Stimulated activated CD8-positive, alpha-beta memory T cell treated with anti-CD3 and anti-CD28 coated beads, Interleukin-15, amount 100 ng/mL, for 4 hours (primary cell): Measurements from ENCODE around the gene SIGLEC12.
A peak's percentile ranks its signal among the peaks of the same experiment; 100 is the strongest.
"Not testable (repeated sequence)": the region's sequence is repeated elsewhere in the genome, so short reads cannot be mapped to it uniquely, and the experiment has no call there.

Experiments
- DNase-seq, 2 donors: peaks; one replicate each; pipeline ENCODE4 v3.0.0-alpha.2; 2020; ENCODE audit warnings: low read depth in 2 of 2

SIGLEC12 gene

DNA sequence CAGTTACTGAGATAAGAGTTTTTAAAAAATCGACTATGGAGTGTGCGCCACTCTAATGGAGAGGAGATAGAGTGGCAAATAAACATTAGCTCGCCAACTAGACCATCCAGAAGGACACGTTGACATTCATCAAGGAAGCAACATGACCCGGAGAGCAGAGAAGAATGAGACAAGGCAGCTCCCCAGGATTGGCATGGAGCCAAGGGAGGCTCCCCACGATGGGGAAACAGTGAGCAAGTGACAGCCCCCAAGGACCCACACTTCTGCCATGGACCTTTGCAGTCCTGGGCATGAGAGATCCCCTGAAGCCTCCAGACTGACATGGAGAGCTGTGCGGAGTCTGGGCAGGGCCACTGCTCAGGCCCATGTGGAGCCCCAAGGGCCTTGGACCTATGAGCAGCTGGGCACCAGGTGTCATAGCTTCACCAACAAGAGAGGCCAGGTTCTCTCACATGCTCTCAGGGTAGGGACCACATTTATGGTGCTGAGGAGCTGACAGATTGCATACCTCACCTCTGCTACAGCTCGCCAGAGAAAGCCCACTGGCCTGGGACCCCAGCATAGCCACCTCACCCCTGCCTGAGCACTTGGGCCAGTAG lies 23.2 kb upstream of the SIGLEC12 start:
- DNase-seq: no peak

DNA sequence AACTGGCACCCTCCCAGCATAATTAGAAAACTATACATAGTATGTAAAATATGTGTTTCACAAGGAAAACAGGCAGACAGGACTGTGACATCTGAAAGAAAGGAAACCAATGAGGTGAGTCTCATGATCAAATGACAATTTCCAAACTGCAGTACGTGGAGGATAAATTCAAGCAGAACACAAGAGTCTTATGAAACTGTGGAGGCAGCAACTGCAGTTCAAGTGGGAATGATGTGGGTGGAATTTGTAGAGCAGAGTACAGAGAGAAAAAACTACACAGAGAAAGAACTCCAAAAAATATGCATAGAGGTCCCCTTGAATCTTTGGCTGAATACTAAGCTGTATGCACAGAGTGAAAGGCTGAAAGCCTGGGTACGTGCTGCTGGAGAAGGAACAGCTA lies 20.2 kb upstream of the SIGLEC12 start:
- DNase-seq: no peak

DNA sequence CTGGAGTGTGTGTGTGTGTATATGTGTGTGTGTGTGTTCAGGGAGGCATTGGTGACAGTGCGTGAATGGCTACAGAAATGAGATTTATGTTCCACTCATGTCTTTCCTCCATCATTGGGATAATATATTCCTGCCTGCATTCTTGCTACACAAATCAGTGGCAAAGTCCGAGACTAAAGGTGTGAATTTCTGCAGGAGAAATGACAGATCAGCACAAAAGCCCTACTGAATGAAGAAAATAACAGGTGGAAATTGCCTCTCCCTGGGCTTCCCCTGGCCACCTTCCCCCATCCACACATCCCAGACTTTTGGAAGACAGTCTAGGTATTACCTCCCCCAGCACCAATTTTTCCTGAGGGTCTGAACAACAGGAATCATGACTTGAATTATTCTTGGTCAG lies 19.8 kb upstream of the SIGLEC12 start:
- DNase-seq: no peak

DNA sequence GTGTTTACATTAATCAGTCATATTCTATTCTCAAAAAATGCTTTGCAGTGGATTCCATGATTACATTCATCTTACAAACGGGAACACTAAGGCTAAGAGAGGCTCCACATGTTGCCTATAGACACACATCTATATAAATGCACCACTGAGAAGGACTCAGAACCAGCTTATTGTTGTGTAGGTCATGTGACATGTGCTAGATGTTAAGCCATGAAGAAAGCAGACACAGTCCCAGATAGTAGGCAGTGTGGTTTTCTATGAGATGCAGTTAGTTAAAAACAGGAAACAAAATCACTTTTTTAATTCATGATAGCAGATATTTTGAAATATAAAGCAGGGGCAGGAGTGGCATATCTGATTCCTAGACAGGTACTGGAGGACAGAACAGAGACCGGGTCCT lies 19.1 kb upstream of the SIGLEC12 start:
- DNase-seq: no peak

DNA sequence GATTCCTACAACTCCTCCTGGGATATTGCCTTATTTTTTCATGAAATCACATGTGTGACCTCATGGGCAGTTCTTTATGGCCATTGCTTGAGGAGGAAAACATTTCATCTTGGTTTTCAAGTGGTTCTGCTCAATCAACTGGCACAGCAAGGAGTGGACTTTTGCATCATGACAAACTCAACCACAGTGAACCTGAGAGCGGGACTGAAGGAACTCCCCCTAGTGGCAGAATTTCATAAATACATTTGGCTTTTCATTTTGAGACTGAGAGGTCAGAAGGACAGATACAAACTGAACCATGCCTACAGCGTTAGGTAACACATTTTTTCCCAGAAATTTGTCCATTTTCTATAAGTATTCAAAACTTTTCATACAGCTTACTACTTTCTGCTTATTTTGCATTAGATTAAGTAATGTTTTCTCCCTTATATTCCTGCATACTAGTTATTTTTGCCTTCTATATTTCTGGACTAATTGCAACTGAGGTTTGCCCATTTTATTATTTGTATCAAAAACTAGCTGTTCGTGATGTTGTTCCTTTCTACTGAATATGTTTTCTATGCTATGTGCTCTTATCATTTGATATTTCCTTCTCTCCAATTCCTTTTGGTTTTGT lies 13.4 kb upstream of the SIGLEC12 start:
- no peak for DNase-seq

DNA sequence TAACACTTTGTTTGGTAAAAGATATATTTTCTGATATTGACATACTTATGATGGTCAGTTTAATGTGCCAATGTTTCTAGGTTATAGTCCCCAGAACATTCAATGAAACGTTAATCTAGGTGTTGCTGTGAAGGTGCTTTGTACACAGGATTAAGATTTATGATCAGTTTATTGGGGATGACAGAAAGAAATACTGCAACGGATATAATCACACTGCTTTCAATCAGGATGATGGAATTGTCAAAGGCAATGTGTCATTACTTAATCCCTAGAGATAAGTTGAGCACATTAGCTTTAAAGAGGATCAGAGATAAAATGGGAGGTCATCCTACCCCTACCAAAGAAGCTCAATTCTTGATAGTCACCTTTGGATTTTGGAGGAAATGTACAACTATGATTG lies 12.4 kb upstream of the SIGLEC12 start:
- no peak for DNase-seq

DNA sequence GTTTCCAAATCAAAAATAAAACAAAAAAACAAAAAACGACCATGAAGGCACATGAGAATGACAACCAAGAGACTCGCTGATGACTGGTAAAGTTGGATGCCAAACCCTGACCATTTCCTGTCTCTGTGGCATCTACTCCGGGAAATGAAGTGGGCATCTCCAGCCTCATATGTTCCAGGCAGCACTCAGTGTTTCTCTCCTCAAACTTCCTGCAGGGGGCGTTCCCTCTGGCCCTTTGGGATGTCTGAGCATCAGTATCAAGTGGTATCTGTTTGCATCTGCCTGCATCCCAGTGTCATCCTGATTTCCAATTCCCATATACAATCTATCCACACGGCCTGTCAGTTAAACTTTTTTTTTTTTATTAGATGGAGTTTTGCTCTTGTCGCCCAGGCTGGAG lies 9.8 kb upstream of the SIGLEC12 start:
- DNase-seq: no peak

DNA sequence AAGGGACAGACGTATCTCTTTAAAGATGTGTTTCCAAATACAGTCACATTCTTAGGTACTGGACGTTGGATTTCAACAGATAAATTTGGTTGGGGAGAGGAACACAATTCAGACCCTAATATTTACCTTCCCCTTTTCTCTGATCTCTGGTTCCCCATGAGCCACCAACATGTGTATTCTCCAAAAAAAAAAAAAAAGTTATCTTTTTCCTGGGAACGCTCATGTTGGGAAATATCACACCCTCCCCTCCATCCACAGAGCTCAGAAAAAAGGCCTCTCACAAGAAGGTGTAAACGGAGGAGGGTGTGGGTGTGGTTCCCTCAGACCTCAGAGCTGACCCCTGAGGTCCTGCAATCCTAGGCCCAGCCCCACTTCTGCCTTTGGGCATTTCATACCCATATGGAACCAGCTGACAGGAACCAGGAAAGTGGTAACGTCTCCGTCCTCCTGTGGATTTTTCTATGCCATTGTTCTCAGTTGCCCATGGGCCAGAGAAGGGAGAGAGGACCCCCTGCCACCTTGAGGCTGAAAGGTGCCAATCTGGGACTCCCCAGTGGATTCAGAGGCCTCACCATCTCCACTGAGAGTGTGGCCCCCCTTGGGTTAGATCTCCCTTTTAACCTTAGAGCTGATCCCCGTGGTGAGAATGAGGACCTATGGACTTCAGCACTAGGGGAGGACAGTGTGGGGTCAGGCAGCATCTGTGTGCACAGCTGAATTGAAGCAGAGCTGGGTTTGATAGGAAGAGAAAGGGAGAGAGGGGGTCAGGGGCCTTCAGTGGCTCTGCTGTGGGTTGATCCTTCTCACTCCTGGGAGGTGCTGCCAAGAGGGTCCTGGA lies 8.4 kb upstream of the SIGLEC12 start:
- no peak for DNase-seq

DNA sequence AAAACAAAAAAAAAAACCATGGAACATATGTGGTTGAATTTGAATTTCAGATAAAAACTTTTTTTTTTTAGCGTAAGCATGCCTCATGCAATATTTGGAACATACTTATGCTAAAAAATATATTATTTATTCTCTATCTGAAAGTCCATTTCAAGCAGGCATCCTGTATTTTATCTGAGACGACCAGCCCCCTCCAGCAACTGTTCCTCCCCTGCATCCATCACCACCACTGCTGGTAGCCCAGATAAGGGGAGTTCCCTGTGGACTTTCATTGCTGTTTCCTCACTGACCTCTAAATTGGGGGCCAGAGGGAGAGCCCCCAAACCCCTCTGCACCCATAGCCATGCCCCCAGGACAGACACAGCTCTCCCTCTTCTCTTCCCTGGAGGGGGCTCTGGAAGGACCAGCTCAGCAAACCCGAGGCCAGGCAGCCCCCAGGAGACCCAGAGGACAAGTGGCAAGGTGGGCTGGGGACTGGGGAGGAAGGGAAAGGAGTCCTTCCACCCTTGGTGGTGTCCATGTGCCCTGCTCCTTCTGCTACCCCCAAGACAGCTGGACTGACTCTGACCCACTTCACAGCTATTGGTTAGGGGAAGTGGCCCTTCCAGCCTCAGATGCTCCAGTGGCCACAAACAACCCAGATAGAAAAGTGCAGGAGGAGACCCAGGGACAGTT lies 6.6 kb upstream of the SIGLEC12 start:
- no peak for DNase-seq

DNA sequence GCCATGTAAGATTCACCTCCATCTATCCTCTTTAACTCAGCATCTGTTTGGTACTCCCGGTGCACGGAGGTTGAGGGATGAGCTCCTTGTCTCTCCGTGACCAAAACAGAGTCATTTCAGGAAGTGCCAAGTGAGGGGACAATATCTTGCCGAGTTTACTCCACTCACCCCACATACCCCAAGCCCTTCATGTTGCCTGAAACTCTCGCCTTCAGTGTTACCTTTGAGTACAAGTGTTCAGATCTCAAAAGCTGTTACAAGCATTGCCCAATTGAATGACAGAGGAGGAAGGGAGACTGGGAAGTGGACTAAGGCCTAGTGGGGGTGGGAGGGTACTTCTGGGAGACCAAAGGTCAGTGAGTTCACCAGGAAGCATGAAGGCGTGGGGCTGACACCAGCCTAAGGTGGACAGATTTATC lies 6.0 kb upstream of the SIGLEC12 start:
- DNase-seq: no peak

DNA sequence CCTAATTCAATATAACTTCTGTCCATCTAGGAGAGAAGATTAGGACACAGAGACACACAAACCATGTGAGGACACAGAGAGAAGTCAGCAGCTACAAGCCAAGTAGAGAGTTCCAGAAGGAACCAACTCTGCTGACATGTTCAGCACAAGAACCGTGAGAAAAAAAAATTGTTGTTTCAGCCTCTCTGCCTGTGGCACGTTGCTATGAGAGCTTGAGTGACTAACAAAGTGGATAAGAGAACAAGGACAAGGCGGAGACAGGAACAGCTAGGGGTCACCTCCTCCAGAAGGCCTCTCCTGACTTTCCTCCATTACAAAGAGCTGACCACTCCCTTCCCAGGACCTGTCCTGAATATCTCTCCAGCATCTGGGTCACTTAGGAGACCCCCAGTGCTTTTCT lies 5.6 kb upstream of the SIGLEC12 start:
- no peak for DNase-seq

DNA sequence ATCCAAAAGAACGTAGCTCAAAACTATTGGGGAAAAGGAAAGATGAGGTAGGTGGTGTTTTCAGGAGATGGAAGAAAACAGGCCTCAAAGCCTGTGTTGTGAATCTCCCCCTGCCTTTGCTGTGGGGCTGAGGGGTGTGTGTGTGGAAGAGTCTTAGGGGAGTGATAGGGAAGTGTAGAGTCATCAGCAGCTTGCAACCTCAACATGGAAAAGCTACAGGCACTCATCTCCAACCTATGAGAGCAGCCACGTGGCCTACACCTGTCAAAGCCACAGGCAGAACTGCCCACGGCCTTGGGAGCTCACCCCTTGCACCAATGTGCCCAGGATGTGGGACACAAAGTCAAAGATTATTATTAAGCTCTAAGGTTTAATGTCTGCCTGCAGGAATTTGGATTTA lies 4.3 kb upstream of the SIGLEC12 start:
- no peak for DNase-seq

DNA sequence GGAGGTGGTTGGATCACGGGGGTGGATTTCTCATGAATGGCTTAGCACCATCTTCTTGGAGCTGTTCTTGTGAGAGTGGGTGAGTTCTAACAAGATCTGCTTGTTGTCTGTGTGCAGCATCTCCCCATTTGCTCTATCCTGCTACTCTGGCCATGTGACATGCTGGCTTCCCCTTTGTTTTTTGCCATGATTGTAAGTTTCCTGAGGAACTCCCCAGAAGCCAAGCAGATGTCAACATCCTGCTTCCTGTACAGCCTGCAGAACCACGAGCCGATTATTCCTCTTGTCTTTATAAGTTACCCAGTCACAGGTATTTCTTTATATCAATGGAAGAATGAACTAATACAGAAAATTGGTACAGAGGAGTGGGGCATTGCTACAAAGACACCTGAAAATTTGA lies 2.3 kb upstream of the SIGLEC12 start:
- no peak for DNase-seq

DNA sequence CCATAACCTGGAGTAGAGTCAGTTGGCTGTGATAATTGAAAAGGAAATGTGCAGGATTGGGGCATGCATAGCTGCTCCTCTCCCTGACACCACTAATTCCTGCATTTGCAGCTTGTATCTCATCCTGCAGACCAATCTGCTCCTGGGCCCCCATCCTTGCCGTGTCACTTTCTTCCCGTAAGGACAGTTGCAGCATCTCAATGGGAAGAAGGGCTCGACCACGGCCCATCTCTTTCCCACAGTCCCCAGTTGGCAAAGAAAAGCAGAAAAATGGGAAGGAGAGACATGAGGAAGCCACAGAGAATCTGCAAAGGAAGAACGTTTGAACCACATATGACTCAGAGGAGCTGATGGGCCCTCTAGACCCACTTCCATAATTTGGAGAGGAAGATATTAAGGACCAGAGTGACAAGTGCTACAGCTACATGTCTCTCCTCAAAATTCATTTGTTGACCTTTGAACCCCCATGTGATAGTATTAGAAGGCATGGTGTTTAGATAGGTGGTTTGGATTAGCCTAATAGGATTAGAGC lies 1.8 kb upstream of the SIGLEC12 start:
- DNase-seq: no peak

DNA sequence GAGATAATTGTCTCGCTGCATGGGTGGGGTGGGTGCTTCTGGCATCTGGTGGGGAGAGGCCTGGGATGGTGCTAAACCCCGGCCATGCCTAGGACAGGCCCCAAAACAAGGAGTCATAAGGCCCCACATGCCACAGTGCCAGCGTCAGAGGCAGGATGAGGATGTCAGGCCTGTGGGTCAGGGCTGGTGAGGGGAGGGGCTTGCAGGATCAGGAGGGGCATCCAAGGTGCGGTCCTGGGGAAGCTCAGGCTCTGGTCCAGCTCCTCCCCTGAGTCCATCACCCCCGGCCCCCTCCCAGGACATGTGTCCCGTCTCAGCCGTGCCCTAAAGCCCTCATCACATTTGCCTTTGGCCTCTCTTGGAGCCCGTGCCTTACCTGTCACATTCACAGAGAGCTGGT lies 669 bp downstream of the SIGLEC12 start:
- DNase-seq: not testable (repeated sequence)

DNA sequence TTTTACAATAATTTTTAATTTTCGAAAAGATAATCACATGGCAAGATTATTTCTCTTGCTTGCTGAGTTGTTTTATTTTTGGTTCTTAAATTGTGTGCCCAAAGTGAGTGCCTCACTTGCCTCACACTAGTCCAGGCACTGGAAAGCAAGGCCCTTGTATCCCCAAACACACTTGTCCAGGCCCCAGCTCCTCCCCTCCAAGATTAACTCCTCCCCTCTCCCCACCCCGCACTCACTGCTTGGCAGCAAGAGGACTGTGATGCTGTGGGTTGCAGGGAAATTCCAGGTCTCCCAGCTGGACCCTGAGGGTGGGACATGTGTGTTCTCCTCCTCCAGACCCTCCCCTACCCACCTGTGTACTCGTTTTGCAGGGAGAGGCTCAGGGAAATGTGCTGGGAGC lies 3.9 kb downstream of the SIGLEC12 start:
- no peak for DNase-seq

DNA sequence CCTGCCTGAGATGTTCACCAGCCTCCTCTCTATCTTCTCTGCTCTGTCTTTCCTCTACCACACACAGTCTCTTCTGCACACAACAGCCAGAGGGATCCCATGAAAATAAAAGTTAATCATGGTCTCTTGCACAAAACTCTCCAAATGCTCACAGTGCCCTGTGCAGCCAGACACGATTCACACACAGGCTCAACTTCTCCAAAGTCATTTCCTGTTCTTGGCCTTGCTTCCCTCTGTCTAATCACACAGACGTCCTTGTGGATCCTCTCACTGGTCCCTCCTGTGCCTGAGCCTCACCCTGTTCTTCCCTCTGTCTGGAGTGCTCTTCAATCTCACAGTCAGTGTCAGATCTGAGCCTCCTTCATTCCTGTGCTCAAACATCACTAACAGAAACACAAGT lies 7.8 kb downstream of the SIGLEC12 start:
- no peak for DNase-seq

DNA sequence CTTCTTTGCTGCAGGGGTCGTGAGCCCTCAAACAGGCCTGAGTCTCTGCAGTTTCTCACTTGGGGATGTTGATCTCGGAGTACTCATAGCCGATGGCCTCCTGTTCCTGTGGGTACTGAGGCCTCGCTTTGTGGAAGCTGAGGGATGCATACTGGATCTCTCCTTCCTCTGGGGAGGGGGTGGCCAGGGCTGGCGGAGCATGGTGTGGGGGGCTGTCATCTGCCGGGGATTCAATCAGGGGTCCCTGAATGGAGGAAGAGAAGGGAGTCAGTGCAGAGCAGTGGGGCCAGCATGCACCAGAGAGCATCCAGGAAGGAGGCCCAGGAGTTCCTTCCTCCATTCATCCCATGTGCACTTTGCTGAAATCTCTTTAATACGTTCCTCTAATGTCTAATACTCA lies 10.0 kb downstream of the SIGLEC12 start:
- DNase-seq: no peak

DNA sequence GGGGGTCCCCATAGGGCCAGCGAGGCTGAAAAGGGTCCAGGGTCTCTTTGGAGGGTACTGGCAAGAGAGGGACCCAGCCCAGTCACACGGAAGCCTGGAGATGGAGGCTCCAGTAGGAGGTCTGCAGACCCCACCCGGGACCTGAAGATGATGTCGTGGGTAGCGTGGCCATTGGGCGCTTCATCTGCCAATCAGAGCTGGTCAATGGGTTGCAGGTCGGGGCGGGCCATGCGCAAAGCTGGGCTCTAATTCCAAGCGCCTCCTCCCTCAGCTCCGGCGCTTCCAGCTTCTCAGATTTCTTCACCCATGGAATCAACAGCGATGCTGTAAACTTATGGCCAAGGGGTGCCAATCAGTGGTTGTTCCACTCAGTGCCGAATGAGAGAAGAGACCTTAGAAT lies 10.9 kb downstream of the SIGLEC12 start:
- DNase-seq: no peak

DNA sequence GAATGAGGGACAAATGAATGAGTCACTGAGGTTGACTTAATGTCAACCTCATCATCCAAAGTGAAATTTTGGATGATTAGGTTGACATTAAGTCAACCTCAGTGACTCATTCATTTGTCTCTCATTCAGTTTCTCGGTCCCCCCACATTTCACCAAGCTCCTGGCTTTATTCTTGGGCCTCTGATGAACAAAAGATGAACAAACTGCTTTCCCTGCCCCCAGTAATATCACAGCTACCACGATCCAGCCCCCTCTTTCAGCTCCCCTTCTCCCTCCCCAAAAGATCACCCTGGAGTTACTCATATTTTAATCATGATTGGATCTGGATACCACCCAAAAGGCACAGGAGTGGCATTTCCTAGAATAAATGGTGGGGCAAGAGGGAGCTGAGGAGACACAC lies 12.5 kb downstream of the SIGLEC12 start:
- peak in 1 of 2 donors; percentile 9 for DNase-seq

DNA sequence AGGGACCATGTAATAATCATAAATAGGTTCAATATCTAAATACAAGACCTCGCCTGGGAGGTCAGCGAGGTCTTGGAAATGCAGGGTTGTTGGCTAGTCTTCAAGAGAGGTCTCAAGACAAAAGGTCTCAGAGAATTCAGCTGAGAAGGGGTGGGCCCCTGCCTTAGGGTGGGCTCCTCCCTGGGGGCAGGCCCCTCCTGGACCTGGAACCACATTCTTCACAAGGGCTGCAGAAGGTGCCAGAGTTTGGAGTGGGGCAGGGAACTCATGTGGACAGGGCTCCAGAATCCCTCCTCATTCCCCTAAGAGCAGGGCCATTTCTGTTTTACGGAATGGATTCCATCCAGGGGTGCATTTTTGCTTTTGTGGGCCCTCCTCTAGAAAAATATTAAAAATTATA lies 13.1 kb downstream of the SIGLEC12 start:
- DNase-seq: no peak

DNA sequence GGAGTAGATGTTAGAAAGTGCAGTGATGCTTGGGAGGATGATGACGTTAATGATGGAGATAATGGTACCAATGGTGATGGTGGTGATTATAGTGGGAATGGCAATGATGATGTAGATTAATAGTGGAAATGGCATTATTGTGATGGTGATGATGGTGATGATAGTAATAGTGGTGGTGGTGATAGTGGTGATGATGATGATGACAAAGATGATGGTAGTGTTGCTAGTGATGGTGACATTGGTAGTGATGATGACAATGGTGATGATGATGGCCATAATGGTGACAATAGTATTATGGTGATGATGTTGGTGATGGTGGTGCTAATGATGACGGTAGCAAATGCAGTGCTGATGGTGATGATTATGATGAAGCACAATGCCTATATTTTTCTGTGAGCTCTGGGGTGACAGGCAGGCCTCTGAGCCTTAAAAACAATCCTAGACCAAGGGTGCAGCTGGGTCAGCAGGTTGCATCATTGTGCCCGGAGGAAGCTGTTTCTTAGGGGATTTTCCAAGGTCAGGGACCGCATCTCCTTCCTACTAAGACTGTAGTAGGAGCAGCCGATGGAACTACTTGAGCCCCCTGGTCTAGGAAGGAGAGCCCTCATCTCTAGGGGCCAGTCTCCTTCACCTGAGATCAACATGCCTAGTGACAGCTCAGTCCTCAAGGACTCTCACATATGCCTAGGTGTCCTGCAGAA lies 15.5 kb downstream of the SIGLEC12 start:
- no peak for DNase-seq
